Measurements from ENCODE around the gene TCEAL5.
"Not testable (repeated sequence)": the region's sequence is repeated elsewhere in the genome, so short reads cannot be mapped to it uniquely, and the experiment has no call there.

The TCEAL5 gene

GRCh38 chrX:103305666-103306065 lies 29.1 kb upstream of the TCEAL5 start:
- H2BK5ac ChIP-seq (ENCODE audit: low read depth, low read length, poor library complexity); H3K4me1 ChIP-seq (ENCODE audit: control insufficient read depth in 1 of 2, insufficient read depth in 2 of 2, low read length in 2 of 2); H3K14ac ChIP-seq (ENCODE audit: low read length); H3K36me3 ChIP-seq (ENCODE audit: control insufficient read depth in 1 of 2, insufficient read depth in 2 of 2, low read length in 2 of 2); H3K27ac ChIP-seq (ENCODE audit: low read depth, low read length); H4K12ac ChIP-seq (ENCODE audit: low read depth, low read length); H4K91ac ChIP-seq (ENCODE audit: low read depth, low read length); DNase-seq; H3K79me2 ChIP-seq (ENCODE audit: control insufficient read depth, insufficient read depth, low read length, poor library complexity); H3K79me1 ChIP-seq (ENCODE audit: low read length); H3K18ac ChIP-seq (ENCODE audit: low read length); H3K4ac ChIP-seq (ENCODE audit: low read depth, low read length); H2BK12ac ChIP-seq (ENCODE audit: low read length); H3K4me3 ChIP-seq (ENCODE audit: low read depth, low read length); H2AK5ac ChIP-seq (ENCODE audit: low read length); H3K9ac ChIP-seq (ENCODE audit: low read length); H3K9me3 ChIP-seq (ENCODE audit: insufficient read depth, low read depth, low read length); H3K23ac ChIP-seq (ENCODE audit: low read length); H4K8ac ChIP-seq (ENCODE audit: low read depth, low read length); H3K4me2 ChIP-seq (ENCODE audit: low read length); H3K27me3 ChIP-seq (ENCODE audit: insufficient read depth, low read length); H2BK120ac ChIP-seq (ENCODE audit: insufficient read depth, low read length, poor library complexity); H2AFZ ChIP-seq (ENCODE audit: insufficient read depth, low read length, poor library complexity): not testable (repeated sequence)
- WGBS (ENCODE audit: extremely low coverage, insufficient coverage, insufficient read length) = no CpG with 5 or more reads among the region's 4 CpGs

GRCh38 chrX:103304705-103305104 lies 28.2 kb upstream of the TCEAL5 start:
- Histone ChIP-seq H2AK5ac (ENCODE audit: low read length) (no peak overlapping the region), H3K23ac (ENCODE audit: low read length) (no peak overlapping the region), H3K27me3 (ENCODE audit: insufficient read depth, low read length) (no peaks in the 10 kb centered on the region), H3K79me2 (ENCODE audit: control insufficient read depth, insufficient read depth, low read length, poor library complexity) (no peaks in the 10 kb centered on the region), H3K4me3 (ENCODE audit: low read depth, low read length) (no peak overlapping the region), H2BK120ac (ENCODE audit: insufficient read depth, low read length, poor library complexity) (no peak overlapping the region), H3K36me3 (ENCODE audit: control insufficient read depth in 1 of 2, insufficient read depth in 2 of 2, low read length in 2 of 2) (no peaks in the 10 kb centered on the region), H3K14ac (ENCODE audit: low read length) (no peak overlapping the region), H3K79me1 (ENCODE audit: low read length) (no peaks in the 10 kb centered on the region), H4K12ac (ENCODE audit: low read depth, low read length) (no peak overlapping the region), H3K9ac (ENCODE audit: low read length) (no peak overlapping the region), H3K27ac (ENCODE audit: low read depth, low read length) (no peak overlapping the region), H2BK5ac (ENCODE audit: low read depth, low read length, poor library complexity) (no peak overlapping the region), H4K91ac (ENCODE audit: low read depth, low read length) (no peak overlapping the region), H2BK12ac (ENCODE audit: low read length) (no peak overlapping the region), H3K9me3 (ENCODE audit: insufficient read depth, low read depth, low read length) (no peaks in the 10 kb centered on the region), H3K18ac (ENCODE audit: low read length) (no peak overlapping the region), H4K8ac (ENCODE audit: low read depth, low read length) (no peak overlapping the region), H3K4me2 (ENCODE audit: low read length) (no peak overlapping the region), H3K4me1 (ENCODE audit: control insufficient read depth in 1 of 2, insufficient read depth in 2 of 2, low read length in 2 of 2) (no peaks in the 10 kb centered on the region), H3K4ac (ENCODE audit: low read depth, low read length) (no peak overlapping the region), H2AFZ (ENCODE audit: insufficient read depth, low read length, poor library complexity) (no peak overlapping the region)
- DNase-seq = no peak

GRCh38 chrX:103293118-103293517 lies 16.6 kb upstream of the TCEAL5 start:
- H3K79me1 ChIP-seq (ENCODE audit: low read length) = no peaks in the 10 kb centered on the region
- WGBS (ENCODE audit: extremely low coverage, insufficient coverage, insufficient read length) = no CpG with 5 or more reads among the region's 2 CpGs
- no peak overlapping the region for H2BK5ac ChIP-seq (ENCODE audit: low read depth, low read length, poor library complexity)
- no peak overlapping the region for H2BK120ac ChIP-seq (ENCODE audit: insufficient read depth, low read length, poor library complexity)
- DNase-seq = no peak
- no peak overlapping the region for H3K27ac ChIP-seq (ENCODE audit: low read depth, low read length)
- H3K4me1 ChIP-seq (ENCODE audit: control insufficient read depth in 1 of 2, insufficient read depth in 2 of 2, low read length in 2 of 2) = no peaks in the 10 kb centered on the region
- no peaks in the 10 kb centered on the region for H3K36me3 ChIP-seq (ENCODE audit: control insufficient read depth in 1 of 2, insufficient read depth in 2 of 2, low read length in 2 of 2)
- no peak overlapping the region for H2BK12ac ChIP-seq (ENCODE audit: low read length)
- no peak overlapping the region for H3K9ac ChIP-seq (ENCODE audit: low read length)
- no peak overlapping the region for H3K18ac ChIP-seq (ENCODE audit: low read length)
- no peak overlapping the region for H3K4me2 ChIP-seq (ENCODE audit: low read length)
- no peak overlapping the region for H3K4me3 ChIP-seq (ENCODE audit: low read depth, low read length)
- H3K14ac ChIP-seq (ENCODE audit: low read length) = no peak overlapping the region
- H3K4ac ChIP-seq (ENCODE audit: low read depth, low read length) = no peak overlapping the region
- no peak overlapping the region for H2AFZ ChIP-seq (ENCODE audit: insufficient read depth, low read length, poor library complexity)
- H3K9me3 ChIP-seq (ENCODE audit: insufficient read depth, low read depth, low read length) = no peaks in the 10 kb centered on the region
- H3K27me3 ChIP-seq (ENCODE audit: insufficient read depth, low read length) = no peaks in the 10 kb centered on the region
- no peak overlapping the region for H4K12ac ChIP-seq (ENCODE audit: low read depth, low read length)
- H3K79me2 ChIP-seq (ENCODE audit: control insufficient read depth, insufficient read depth, low read length, poor library complexity) = no peaks in the 10 kb centered on the region
- H4K8ac ChIP-seq (ENCODE audit: low read depth, low read length) = no peak overlapping the region
- H4K91ac ChIP-seq (ENCODE audit: low read depth, low read length) = no peak overlapping the region
- H2AK5ac ChIP-seq (ENCODE audit: low read length) = no peak overlapping the region
- H3K23ac ChIP-seq (ENCODE audit: low read length) = no peak overlapping the region

GRCh38 chrX:103279624-103280023 lies 3.1 kb upstream of the TCEAL5 start:
- H3K18ac ChIP-seq (ENCODE audit: low read length) = no peak overlapping the region
- H3K79me2 ChIP-seq (ENCODE audit: control insufficient read depth, insufficient read depth, low read length, poor library complexity) = no peaks in the 10 kb centered on the region
- H2AFZ ChIP-seq (ENCODE audit: insufficient read depth, low read length, poor library complexity) = no peak overlapping the region
- no peak overlapping the region for H3K23ac ChIP-seq (ENCODE audit: low read length)
- no peak overlapping the region for H3K4me2 ChIP-seq (ENCODE audit: low read length)
- no peak overlapping the region for H2BK5ac ChIP-seq (ENCODE audit: low read depth, low read length, poor library complexity)
- H2BK12ac ChIP-seq (ENCODE audit: low read length) = no peak overlapping the region
- no peak overlapping the region for H4K91ac ChIP-seq (ENCODE audit: low read depth, low read length)
- DNase-seq = no peak
- no peaks in the 10 kb centered on the region for H3K79me1 ChIP-seq (ENCODE audit: low read length)
- no peaks in the 10 kb centered on the region for H3K27me3 ChIP-seq (ENCODE audit: insufficient read depth, low read length)
- no peaks in the 10 kb centered on the region for H3K36me3 ChIP-seq (ENCODE audit: control insufficient read depth in 1 of 2, insufficient read depth in 2 of 2, low read length in 2 of 2)
- no peak overlapping the region for H3K27ac ChIP-seq (ENCODE audit: low read depth, low read length)
- H3K4ac ChIP-seq (ENCODE audit: low read depth, low read length) = no peak overlapping the region
- H3K9me3 ChIP-seq (ENCODE audit: insufficient read depth, low read depth, low read length) = no peaks in the 10 kb centered on the region
- H2AK5ac ChIP-seq (ENCODE audit: low read length) = no peak overlapping the region
- no peak overlapping the region for H4K12ac ChIP-seq (ENCODE audit: low read depth, low read length)
- no CpG with 5 or more reads among the region's 1 CpG for WGBS (ENCODE audit: extremely low coverage, insufficient coverage, insufficient read length)
- no peak overlapping the region for H2BK120ac ChIP-seq (ENCODE audit: insufficient read depth, low read length, poor library complexity)
- no peak overlapping the region for H3K9ac ChIP-seq (ENCODE audit: low read length)
- H3K4me1 ChIP-seq (ENCODE audit: control insufficient read depth in 1 of 2, insufficient read depth in 2 of 2, low read length in 2 of 2) = no peaks in the 10 kb centered on the region
- no peak overlapping the region for H3K14ac ChIP-seq (ENCODE audit: low read length)
- H4K8ac ChIP-seq (ENCODE audit: low read depth, low read length) = no peak overlapping the region
- no peak overlapping the region for H3K4me3 ChIP-seq (ENCODE audit: low read depth, low read length)

Data from trophoblast cell (in vitro differentiated cells and primary cell).